ENCODE data around the gene PNMT.
A peak's percentile ranks its signal among the peaks of the same experiment; 100 is the strongest.

The PNMT gene

GRCh38 chr17:39627047-39627711 is 41.1 kb upstream of the PNMT start:
- H3K9me3 ChIP-seq (ENCODE audit: insufficient read depth, low read depth, low read length): no peaks in the 10 kb centered on the region
- no peak overlapping the region for H3K27ac ChIP-seq (ENCODE audit: low read length)
- peak overlapping the region; percentile 77 for H3K4me3 ChIP-seq (ENCODE audit: low read length)
- peaks cover 38% of the 10 kb centered on the region; the same call in 1 of the 2 replicates for H3K4me1 ChIP-seq (ENCODE audit: insufficient read depth, low read length)
- no peak overlapping the region for H3K9ac ChIP-seq (ENCODE audit: low read depth, low read length)
- no peaks in the 10 kb centered on the region for H3K36me3 ChIP-seq (ENCODE audit: insufficient read depth, low read depth, low read length)
- peaks cover 71% of the 10 kb centered on the region for H3K27me3 ChIP-seq (ENCODE audit: insufficient read depth, low read length)

- H3K27me3 ChIP-seq (ENCODE audit: insufficient read depth, low read length): peaks cover 66% of the 10 kb centered on the region
- no peaks in the 10 kb centered on the region for H3K9me3 ChIP-seq (ENCODE audit: insufficient read depth, low read depth, low read length)
- no peaks in the 10 kb centered on the region for H3K36me3 ChIP-seq (ENCODE audit: insufficient read depth, low read depth, low read length)
- H3K4me3 ChIP-seq (ENCODE audit: low read length): peak overlapping the region; percentile 77; the same call in 1 of the 2 replicates
- H3K9ac ChIP-seq (ENCODE audit: low read depth, low read length): no peak overlapping the region
- no peak overlapping the region for H3K27ac ChIP-seq (ENCODE audit: low read length)
- H3K4me1 ChIP-seq (ENCODE audit: insufficient read depth, low read length): peaks cover 38% of the 10 kb centered on the region; the same call in 1 of the 2 replicates
These were observed 40.3 kb upstream of the PNMT start for GRCh38 chr17:39627712-39628516.

- no peak overlapping the region for H3K9ac ChIP-seq (ENCODE audit: low read depth, low read length)
- H3K27ac ChIP-seq (ENCODE audit: low read length): no peak overlapping the region
- H3K4me3 ChIP-seq (ENCODE audit: low read length): peak overlapping the region; percentile 32; the same call in 1 of the 2 replicates
- H3K27me3 ChIP-seq (ENCODE audit: insufficient read depth, low read length): peaks cover 59% of the 10 kb centered on the region
- peaks cover 36% of the 10 kb centered on the region; the same call in 1 of the 2 replicates for H3K4me1 ChIP-seq (ENCODE audit: insufficient read depth, low read length)
- H3K9me3 ChIP-seq (ENCODE audit: insufficient read depth, low read depth, low read length): no peaks in the 10 kb centered on the region
- H3K36me3 ChIP-seq (ENCODE audit: insufficient read depth, low read depth, low read length): no peaks in the 10 kb centered on the region
These were observed 39.4 kb upstream of the PNMT start for GRCh38 chr17:39628655-39629493.

- H3K36me3 ChIP-seq (ENCODE audit: insufficient read depth, low read depth, low read length): no peaks in the 10 kb centered on the region
- peaks cover 53% of the 10 kb centered on the region for H3K27me3 ChIP-seq (ENCODE audit: insufficient read depth, low read length)
- H3K4me3 ChIP-seq (ENCODE audit: low read length): no peak overlapping the region
- H3K27ac ChIP-seq (ENCODE audit: low read length): no peak overlapping the region
- no peaks in the 10 kb centered on the region for H3K9me3 ChIP-seq (ENCODE audit: insufficient read depth, low read depth, low read length)
- H3K9ac ChIP-seq (ENCODE audit: low read depth, low read length): no peak overlapping the region
- peaks cover 36% of the 10 kb centered on the region; the same call in 1 of the 2 replicates for H3K4me1 ChIP-seq (ENCODE audit: insufficient read depth, low read length)
These were observed 38.8 kb upstream of the PNMT start for GRCh38 chr17:39629494-39629880.

GRCh38 chr17:39629898-39630297 is 38.4 kb upstream of the PNMT start:
- Histone ChIP-seq H3K9me3 (ENCODE audit: insufficient read depth, low read depth, low read length) (no peaks in the 10 kb centered on the region), H3K27ac (ENCODE audit: low read length) (no peak overlapping the region), H3K9ac (ENCODE audit: low read depth, low read length) (no peak overlapping the region), H3K4me3 (ENCODE audit: low read length) (no peak overlapping the region), H3K27me3 (ENCODE audit: insufficient read depth, low read length) (peaks cover 49% of the 10 kb centered on the region), H3K36me3 (ENCODE audit: insufficient read depth, low read depth, low read length) (no peaks in the 10 kb centered on the region), H3K4me1 (ENCODE audit: insufficient read depth, low read length) (peaks cover 36% of the 10 kb centered on the region; the same call in 1 of the 2 replicates)

GRCh38 chr17:39631403-39631802 is 36.9 kb upstream of the PNMT start:
- no peak overlapping the region for H3K27ac ChIP-seq (ENCODE audit: low read length)
- peak overlapping the region; percentile 3; the same call in 1 of the 2 replicates for H3K4me3 ChIP-seq (ENCODE audit: low read length)
- H3K27me3 ChIP-seq (ENCODE audit: insufficient read depth, low read length): peaks cover 34% of the 10 kb centered on the region
- H3K4me1 ChIP-seq (ENCODE audit: insufficient read depth, low read length): peaks cover 39% of the 10 kb centered on the region; the same call in 1 of the 2 replicates
- no peaks in the 10 kb centered on the region for H3K36me3 ChIP-seq (ENCODE audit: insufficient read depth, low read depth, low read length)
- peak overlapping the region; percentile 13; the same call in 1 of the 2 replicates for H3K9ac ChIP-seq (ENCODE audit: low read depth, low read length)
- H3K9me3 ChIP-seq (ENCODE audit: insufficient read depth, low read depth, low read length): no peaks in the 10 kb centered on the region

GRCh38 chr17:39632153-39632941 is 35.9 kb upstream of the PNMT start:
- Histone ChIP-seq H3K9ac (ENCODE audit: low read depth, low read length) (peak overlapping the region; percentile 13; the same call in 1 of the 2 replicates), H3K27me3 (ENCODE audit: insufficient read depth, low read length) (peaks cover 24% of the 10 kb centered on the region), H3K9me3 (ENCODE audit: insufficient read depth, low read depth, low read length) (no peaks in the 10 kb centered on the region), H3K36me3 (ENCODE audit: insufficient read depth, low read depth, low read length) (no peaks in the 10 kb centered on the region), H3K4me3 (ENCODE audit: low read length) (no peak overlapping the region), H3K27ac (ENCODE audit: low read length) (no peak overlapping the region), H3K4me1 (ENCODE audit: insufficient read depth, low read length) (peaks cover 43% of the 10 kb centered on the region; the same call in 1 of the 2 replicates)

GRCh38 chr17:39633570-39634183 is 34.6 kb upstream of the PNMT start:
- H3K9me3 ChIP-seq (ENCODE audit: insufficient read depth, low read depth, low read length): no peaks in the 10 kb centered on the region
- H3K27me3 ChIP-seq (ENCODE audit: insufficient read depth, low read length): peaks cover 11% of the 10 kb centered on the region
- peaks cover 35% of the 10 kb centered on the region; the same call in 1 of the 2 replicates for H3K4me1 ChIP-seq (ENCODE audit: insufficient read depth, low read length)
- no peak overlapping the region for H3K27ac ChIP-seq (ENCODE audit: low read length)
- H3K9ac ChIP-seq (ENCODE audit: low read depth, low read length): no peak overlapping the region
- H3K4me3 ChIP-seq (ENCODE audit: low read length): no peak overlapping the region
- no peaks in the 10 kb centered on the region for H3K36me3 ChIP-seq (ENCODE audit: insufficient read depth, low read depth, low read length)

GRCh38 chr17:39634384-39634871 is 33.8 kb upstream of the PNMT start:
- Histone ChIP-seq H3K4me1 (ENCODE audit: insufficient read depth, low read length) (peaks cover 31% of the 10 kb centered on the region; the same call in 1 of the 2 replicates), H3K9me3 (ENCODE audit: insufficient read depth, low read depth, low read length) (no peaks in the 10 kb centered on the region), H3K9ac (ENCODE audit: low read depth, low read length) (no peak overlapping the region), H3K27me3 (ENCODE audit: insufficient read depth, low read length) (peaks cover 3% of the 10 kb centered on the region; the same call in 1 of the 2 replicates), H3K36me3 (ENCODE audit: insufficient read depth, low read depth, low read length) (no peaks in the 10 kb centered on the region), H3K4me3 (ENCODE audit: low read length) (no peak overlapping the region), H3K27ac (ENCODE audit: low read length) (no peak overlapping the region)

- Histone ChIP-seq H3K36me3 (ENCODE audit: insufficient read depth, low read depth, low read length) (no peaks in the 10 kb centered on the region), H3K9ac (ENCODE audit: low read depth, low read length) (no peak overlapping the region), H3K4me3 (ENCODE audit: low read length) (no peak overlapping the region), H3K9me3 (ENCODE audit: insufficient read depth, low read depth, low read length) (no peaks in the 10 kb centered on the region), H3K4me1 (ENCODE audit: insufficient read depth, low read length) (peaks cover 36% of the 10 kb centered on the region; the same call in 1 of the 2 replicates), H3K27me3 (ENCODE audit: insufficient read depth, low read length) (no peaks in the 10 kb centered on the region), H3K27ac (ENCODE audit: low read length) (no peak overlapping the region)
These were observed 32.6 kb upstream of the PNMT start for GRCh38 chr17:39635614-39636176.

Measured in iPS-20b (cell line).